Measurements from ENCODE around the gene AKAP1. TPM values are rescaled to one million over a fixed set of nuclear protein-coding genes. Genes with fewer than 3 reads are reported as not detected.

AKAP1 gene
- total RNA-seq, 1 donor from 2014 or later: 26.4 TPM

DNA sequence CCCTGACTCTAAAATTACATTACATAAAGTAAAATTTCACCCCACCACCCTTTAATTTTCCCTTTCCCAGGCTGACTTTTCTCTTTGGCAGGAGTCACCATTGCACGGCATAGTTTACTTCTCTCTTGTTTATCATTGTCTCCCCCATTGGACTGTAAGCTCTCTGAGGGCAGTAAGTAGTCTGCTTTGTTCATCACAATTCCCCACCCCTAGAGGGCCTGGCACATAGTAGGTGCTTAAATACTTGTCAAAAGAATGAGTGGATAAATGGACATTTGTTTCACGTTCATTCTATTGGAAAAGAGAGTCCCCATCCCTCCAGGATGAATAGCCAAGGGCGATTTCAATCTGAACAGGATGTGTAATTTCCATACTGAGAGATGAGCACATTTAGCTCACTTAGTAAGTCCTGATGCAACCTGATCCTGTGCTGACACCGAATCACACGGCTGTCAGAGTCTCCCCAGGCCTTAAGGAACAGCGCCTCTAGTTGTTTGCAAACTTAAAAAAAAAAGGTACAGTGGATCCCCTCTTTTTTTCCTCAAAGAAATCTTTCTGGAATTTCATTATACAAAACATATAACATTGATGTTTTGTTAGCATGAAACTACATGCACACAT lies 54.0 kb downstream of the AKAP1 start:
- Mint-ChIP-seq H3K9me3 (no peaks in the 10 kb centered on the region), H3K4me3 (no peak overlapping the region), H3K36me3 (no peaks in the 10 kb centered on the region), H3K4me1 (peaks cover 8% of the 10 kb centered on the region), H3K27ac (no peak overlapping the region), H3K27me3 (ENCODE audit: low read depth) (no peaks in the 10 kb centered on the region)
- no peak for DNase-seq (ENCODE audit: low spot score in 2 of 2, unreplicated experiment in 2 of 2)
- TF ChIP-seq, protein P1, sequence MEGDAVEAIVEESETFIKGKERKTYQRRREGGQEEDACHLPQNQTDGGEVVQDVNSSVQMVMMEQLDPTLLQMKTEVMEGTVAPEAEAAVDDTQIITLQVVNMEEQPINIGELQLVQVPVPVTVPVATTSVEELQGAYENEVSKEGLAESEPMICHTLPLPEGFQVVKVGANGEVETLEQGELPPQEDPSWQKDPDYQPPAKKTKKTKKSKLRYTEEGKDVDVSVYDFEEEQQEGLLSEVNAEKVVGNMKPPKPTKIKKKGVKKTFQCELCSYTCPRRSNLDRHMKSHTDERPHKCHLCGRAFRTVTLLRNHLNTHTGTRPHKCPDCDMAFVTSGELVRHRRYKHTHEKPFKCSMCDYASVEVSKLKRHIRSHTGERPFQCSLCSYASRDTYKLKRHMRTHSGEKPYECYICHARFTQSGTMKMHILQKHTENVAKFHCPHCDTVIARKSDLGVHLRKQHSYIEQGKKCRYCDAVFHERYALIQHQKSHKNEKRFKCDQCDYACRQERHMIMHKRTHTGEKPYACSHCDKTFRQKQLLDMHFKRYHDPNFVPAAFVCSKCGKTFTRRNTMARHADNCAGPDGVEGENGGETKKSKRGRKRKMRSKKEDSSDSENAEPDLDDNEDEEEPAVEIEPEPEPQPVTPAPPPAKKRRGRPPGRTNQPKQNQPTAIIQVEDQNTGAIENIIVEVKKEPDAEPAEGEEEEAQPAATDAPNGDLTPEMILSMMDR (IDR thresholded peaks at IDR 0.05; ENCODE audit: unreplicated experiment): no peak

DNA sequence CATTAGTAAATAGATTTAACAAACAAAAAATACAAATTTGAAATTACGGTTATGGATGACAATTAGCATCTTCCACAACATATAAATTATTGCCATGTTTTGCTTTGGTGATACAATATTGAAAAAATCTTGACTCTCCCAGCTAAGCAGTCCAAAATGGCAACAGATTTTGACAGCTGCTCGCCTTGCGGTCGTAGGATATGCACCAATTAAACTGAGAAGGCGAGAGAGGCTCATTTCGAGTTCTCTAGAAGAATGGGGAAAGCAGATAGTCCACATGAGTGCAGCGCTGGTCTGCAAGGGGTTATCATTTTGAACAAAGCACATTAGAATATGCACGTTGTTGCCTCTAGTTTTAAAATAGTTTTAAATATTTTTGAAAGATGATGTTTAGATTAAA lies 55.3 kb downstream of the AKAP1 start:
- Mint-ChIP-seq H3K27ac (no peak overlapping the region), H3K36me3 (no peaks in the 10 kb centered on the region), H3K4me1 (peaks cover 8% of the 10 kb centered on the region)

DNA sequence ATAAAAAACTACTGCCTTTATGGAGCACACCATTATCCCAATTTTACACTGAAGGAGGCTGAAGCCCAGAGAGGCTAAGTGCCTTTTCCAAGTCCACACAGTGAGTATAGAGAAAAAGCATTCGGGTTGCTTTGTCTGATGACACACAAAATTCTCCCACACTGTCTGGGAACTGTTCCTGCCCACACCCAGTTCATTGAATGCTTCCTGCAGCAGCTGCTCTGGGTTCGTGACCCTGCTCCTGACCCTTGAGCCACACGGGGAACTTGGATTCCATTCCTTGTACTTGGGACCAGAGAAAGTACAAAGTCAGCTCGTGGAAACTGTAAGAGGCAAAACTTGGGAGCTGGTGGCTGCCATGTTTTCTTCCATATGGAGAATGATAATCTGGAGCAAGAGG lies 57.9 kb downstream of the AKAP1 start:
- Mint-ChIP-seq H3K4me1 (peaks cover 3% of the 10 kb centered on the region), H3K4me3 (no peak overlapping the region), H3K36me3 (no peaks in the 10 kb centered on the region), H3K27me3 (ENCODE audit: low read depth) (no peaks in the 10 kb centered on the region), H3K27ac (no peak overlapping the region), H3K9me3 (no peaks in the 10 kb centered on the region)
- no peak for DNase-seq (ENCODE audit: low spot score in 2 of 2, unreplicated experiment in 2 of 2)
- TF ChIP-seq, protein P1 (IDR thresholded peaks at IDR 0.05; ENCODE audit: unreplicated experiment): no peak

More for the DNA sequence above, 55.3 kb downstream of the AKAP1 start:
- no peak for DNase-seq (ENCODE audit: low spot score in 2 of 2, unreplicated experiment in 2 of 2)
- no peaks in the 10 kb centered on the region for H3K27me3 Mint-ChIP-seq (ENCODE audit: low read depth)
- TF ChIP-seq, protein P1 (IDR thresholded peaks at IDR 0.05; ENCODE audit: unreplicated experiment): no peak
- H3K4me3 Mint-ChIP-seq: no peak overlapping the region
- no peaks in the 10 kb centered on the region for H3K9me3 Mint-ChIP-seq

DNA sequence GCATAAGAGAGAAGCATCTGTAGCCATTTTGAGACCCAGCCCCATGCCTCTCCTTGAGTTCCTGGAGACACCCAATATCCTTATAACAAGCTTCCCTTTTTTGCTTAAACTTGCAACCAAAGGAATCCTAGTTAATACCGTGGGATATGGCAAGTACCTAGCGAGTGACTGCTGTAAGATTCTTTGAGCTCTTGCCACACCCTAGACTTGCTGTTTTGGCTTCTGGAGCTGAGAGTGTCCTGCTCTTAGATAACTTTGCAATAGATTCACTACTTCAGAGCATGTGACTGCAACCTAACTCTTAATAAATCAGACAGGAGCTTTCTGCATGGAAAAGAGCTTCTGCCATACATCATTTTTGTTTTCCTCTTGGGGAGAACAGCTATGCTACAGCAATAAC lies 58.3 kb downstream of the AKAP1 start:
- TF ChIP-seq, protein P1 (IDR thresholded peaks at IDR 0.05; ENCODE audit: unreplicated experiment): no peak
- Mint-ChIP-seq H3K4me1 (peaks cover 3% of the 10 kb centered on the region), H3K36me3 (no peaks in the 10 kb centered on the region), H3K9me3 (no peaks in the 10 kb centered on the region), H3K27ac (no peak overlapping the region), H3K4me3 (no peak overlapping the region), H3K27me3 (ENCODE audit: low read depth) (no peaks in the 10 kb centered on the region)
- no peak for DNase-seq (ENCODE audit: low spot score in 2 of 2, unreplicated experiment in 2 of 2)

DNA sequence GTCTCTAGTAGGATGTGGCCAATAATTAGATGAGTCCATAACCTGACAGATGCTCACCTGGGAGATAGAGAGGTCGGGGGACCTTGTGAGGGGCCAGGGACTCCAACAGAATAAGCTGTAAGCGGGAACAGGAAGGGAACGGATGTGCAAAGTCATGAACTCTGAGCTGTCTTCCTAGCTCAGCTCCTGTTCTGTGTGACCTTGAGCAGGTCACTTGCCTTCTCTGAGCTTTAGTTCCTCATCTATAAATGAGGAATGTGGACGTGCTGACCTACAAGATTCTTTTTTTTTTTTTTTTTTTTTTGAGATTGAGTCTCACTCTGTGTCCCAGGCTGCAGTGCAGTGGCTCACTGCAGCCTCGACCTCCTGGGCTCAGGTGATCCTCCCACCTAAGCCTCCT lies 58.9 kb downstream of the AKAP1 start:
- Mint-ChIP-seq H3K27me3 (ENCODE audit: low read depth) (no peaks in the 10 kb centered on the region), H3K4me1 (peaks cover 3% of the 10 kb centered on the region), H3K9me3 (peaks cover 5% of the 10 kb centered on the region), H3K36me3 (no peaks in the 10 kb centered on the region), H3K27ac (no peak overlapping the region), H3K4me3 (no peak overlapping the region)
- TF ChIP-seq, protein P1 (IDR thresholded peaks at IDR 0.05; ENCODE audit: unreplicated experiment): no peak
- DNase-seq (ENCODE audit: low spot score in 2 of 2, unreplicated experiment in 2 of 2): no peak

DNA sequence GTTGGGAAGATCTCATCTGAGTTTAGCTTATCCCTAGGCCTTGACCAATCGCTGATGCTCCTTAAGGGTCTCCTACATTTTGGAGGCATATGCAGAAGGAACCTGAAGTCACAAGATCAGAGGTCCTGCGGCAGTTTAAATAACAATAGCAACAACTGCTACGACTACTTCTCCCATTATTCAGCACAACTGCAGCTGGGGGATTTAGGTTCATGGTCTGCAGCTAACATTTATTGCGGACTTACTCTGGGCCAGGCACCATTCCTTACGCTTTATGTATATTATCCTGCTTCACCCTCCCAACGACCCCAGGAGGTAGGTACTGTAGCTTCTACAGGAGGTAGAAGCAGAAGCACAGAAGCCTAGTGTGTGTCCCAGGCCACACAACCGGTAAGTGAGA lies 59.5 kb downstream of the AKAP1 start:
- H3K36me3 Mint-ChIP-seq: no peaks in the 10 kb centered on the region
- peaks cover 3% of the 10 kb centered on the region for H3K4me1 Mint-ChIP-seq
- peaks cover 2% of the 10 kb centered on the region for H3K27me3 Mint-ChIP-seq (ENCODE audit: low read depth)
- no peak for DNase-seq (ENCODE audit: low spot score in 2 of 2, unreplicated experiment in 2 of 2)
- H3K27ac Mint-ChIP-seq: no peak overlapping the region
- H3K9me3 Mint-ChIP-seq: peaks cover 7% of the 10 kb centered on the region
- no peak overlapping the region for H3K4me3 Mint-ChIP-seq
- TF ChIP-seq, protein P1 (IDR thresholded peaks at IDR 0.05; ENCODE audit: unreplicated experiment): no peak
